GM19239 (cell line): ENCODE data around the gene RASA3.
"Not testable (repeated sequence)": the region's sequence is repeated elsewhere in the genome, so short reads cannot be mapped to it uniquely, and the experiment has no call there.

Source experiments
- DNase-seq: peaks from one replicate; pipeline ENCODE4 v3.0.0; 2011; ENCODE audit warnings: low spot score; ENCODE audit not compliant: insufficient read length
- FAIRE-seq: peaks from 2 replicates; lab custom pipeline; 2011; peaks lifted over from hg19 to GRCh38; lab: Jason Lieb, UNC

RASA3 gene

GRCh38 chr13:114103801-114104654 lies 28.4 kb downstream of the RASA3 start:
- no peak for FAIRE-seq
- no peak for DNase-seq

- not testable (repeated sequence) for FAIRE-seq, DNase-seq
These were observed 29.2 kb downstream of the RASA3 start for GRCh38 chr13:114103289-114103621.

GRCh38 chr13:114102521-114103288 lies 29.7 kb downstream of the RASA3 start:
- no peak for FAIRE-seq
- no peak for DNase-seq

GRCh38 chr13:114102131-114102520 lies 30.3 kb downstream of the RASA3 start:
- DNase-seq (no peak), FAIRE-seq (no peak)

- DNase-seq: no peak
- FAIRE-seq: no peak
These were observed 30.9 kb downstream of the RASA3 start for GRCh38 chr13:114101358-114102130.

- FAIRE-seq (no peak), DNase-seq (peak; percentile 53)
These were observed 31.7 kb downstream of the RASA3 start for GRCh38 chr13:114100446-114101357.

GRCh38 chr13:114099918-114100445 lies 32.4 kb downstream of the RASA3 start:
- DNase-seq: no peak

GRCh38 chr13:114099191-114099590 lies 33.2 kb downstream of the RASA3 start:
- FAIRE-seq (no peak), DNase-seq (peak; percentile 54)

More at GRCh38 chr13:114099918-114100445, 32.4 kb downstream of the RASA3 start:
- no peak for FAIRE-seq

GRCh38 chr13:114098689-114099056 lies 33.8 kb downstream of the RASA3 start:
- FAIRE-seq, DNase-seq: not testable (repeated sequence)

GRCh38 chr13:114097893-114098688 lies 34.3 kb downstream of the RASA3 start:
- no peak for FAIRE-seq
- no peak for DNase-seq

- FAIRE-seq (no peak), DNase-seq (no peak)
These were observed 35.1 kb downstream of the RASA3 start for GRCh38 chr13:114097212-114097892.

GRCh38 chr13:114096811-114097211 lies 35.6 kb downstream of the RASA3 start:
- FAIRE-seq (no peak), DNase-seq (no peak)

GRCh38 chr13:114096031-114096485 lies 36.4 kb downstream of the RASA3 start:
- no peak for FAIRE-seq
- no peak for DNase-seq

GRCh38 chr13:114095486-114095885 lies 36.9 kb downstream of the RASA3 start:
- no peak for FAIRE-seq
- DNase-seq: no peak

- FAIRE-seq (no peak), DNase-seq (no peak)
These were observed 39.3 kb downstream of the RASA3 start for GRCh38 chr13:114093118-114093517.

- FAIRE-seq: no peak
These were observed 40.0 kb downstream of the RASA3 start for GRCh38 chr13:114092468-114092867.

GRCh38 chr13:114090476-114090875 lies 41.9 kb downstream of the RASA3 start:
- DNase-seq (no peak), FAIRE-seq (no peak)

More at GRCh38 chr13:114092468-114092867, 40.0 kb downstream of the RASA3 start:
- DNase-seq: no peak
